Forelimb muscle (tissue), 1 donor: Measurements from ENCODE around the gene DNAH14. TPM values are rescaled to one million over a fixed set of nuclear protein-coding genes. Genes with fewer than 3 reads are reported as not detected.

Experiments
- DNase-seq: peaks from one replicate; pipeline ENCODE4 v3.0.0-alpha.2; 2013; ENCODE audit warnings: low read depth
- polyA plus RNA-seq: library from polyadenylated mRNA; unstranded; fragments of 120-200 nt; gene quantifications from one replicate; pipeline ENCODE4 v1.2.1, GENCODE V29; 2013; ENCODE audit not compliant: insufficient read length

DNAH14 gene
- polyA plus RNA-seq, 1 donor = 5.8 TPM

- no peak for DNase-seq
Measured at GRCh38 chr1:225406976-225407725, 477.7 kb downstream of the DNAH14 start.

DNA sequence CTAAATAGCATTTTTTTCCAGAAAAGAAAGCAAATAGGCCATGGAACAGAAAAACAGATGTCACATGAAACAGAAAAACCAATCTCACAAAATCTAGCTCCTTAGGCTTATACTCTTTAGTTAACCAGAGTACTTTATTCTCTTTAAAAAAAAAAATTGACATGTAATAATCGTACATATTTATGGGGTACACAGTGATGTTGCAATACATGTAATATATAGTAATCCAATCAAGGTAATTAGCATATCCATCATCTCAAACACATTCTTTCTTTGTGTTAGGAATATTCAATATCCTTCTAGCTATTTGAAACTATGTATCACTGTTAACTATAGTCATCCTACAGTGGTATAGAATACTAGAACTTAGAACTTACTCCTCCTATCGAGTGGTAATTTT is 478.3 kb downstream of the DNAH14 start:
- DNase-seq = no peak

DNA sequence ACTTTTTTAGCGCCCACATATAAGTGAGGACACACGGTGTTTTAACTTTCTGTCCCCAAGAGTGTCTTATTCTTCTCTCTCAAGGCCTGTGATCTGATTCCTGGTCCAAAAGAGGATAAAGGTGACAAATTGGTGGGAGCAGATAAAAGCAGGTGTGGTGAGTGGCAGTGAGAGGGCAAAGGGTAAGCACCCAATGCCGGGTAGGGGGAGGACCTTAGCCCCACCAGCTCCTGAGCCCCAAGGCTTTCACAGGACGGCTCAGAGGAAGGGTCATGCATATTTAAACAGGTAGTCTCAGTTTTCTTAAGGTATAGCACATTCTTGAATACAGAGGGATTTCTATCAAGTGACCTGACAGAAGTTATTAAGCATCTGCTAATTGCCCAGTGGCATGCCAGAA is 478.8 kb downstream of the DNAH14 start:
- no peak for DNase-seq

- DNase-seq = no peak
Measured at GRCh38 chr1:225409051-225409450, 479.6 kb downstream of the DNAH14 start.

DNA sequence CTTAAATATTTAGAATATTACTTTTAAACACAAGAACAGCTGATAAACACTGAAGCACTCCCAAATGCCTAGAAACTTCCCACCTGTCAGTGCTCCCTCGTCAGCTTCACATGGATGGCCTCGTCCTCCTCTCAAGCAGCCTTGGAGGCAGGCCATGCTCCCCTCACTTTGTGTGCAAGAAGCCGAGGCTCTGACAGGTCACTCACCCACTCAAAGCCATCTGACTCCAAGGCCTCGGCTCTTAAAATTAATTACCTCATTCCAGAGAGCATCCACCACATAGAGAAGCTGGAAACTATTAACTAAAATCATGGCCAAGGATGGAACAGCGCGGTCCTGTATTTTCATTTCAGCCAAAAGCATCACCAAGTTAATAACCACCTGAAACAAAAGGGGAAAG is 480.6 kb downstream of the DNAH14 start:
- no peak for DNase-seq

- DNase-seq = no peak
Measured at GRCh38 chr1:225412321-225412720, 482.8 kb downstream of the DNAH14 start.

DNA sequence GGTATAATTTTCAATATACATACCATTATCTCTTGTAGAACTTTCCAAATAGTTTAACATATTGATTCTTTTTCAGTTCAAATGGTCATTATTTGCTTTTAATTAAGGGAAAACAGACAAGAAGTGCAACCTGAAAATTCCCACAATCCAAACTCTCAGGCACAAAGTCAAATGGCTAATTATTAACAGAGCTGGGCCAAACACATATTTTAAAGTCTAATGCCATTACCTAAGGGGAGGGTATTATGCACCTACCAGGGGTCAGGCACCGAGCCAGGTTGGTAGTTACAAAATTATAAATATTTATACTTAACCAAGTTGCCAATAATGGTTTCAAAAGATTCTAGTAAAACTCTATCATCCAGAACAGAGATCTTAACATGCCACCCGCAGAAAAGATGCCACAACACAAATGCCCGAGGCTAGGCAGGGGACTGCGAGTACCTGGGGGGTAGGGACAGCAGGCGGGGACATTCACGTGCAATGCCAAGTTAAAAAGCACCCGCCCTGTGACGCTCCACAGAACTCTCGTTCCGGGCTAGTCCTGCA is 483.4 kb downstream of the DNAH14 start:
- DNase-seq = no peak

DNA sequence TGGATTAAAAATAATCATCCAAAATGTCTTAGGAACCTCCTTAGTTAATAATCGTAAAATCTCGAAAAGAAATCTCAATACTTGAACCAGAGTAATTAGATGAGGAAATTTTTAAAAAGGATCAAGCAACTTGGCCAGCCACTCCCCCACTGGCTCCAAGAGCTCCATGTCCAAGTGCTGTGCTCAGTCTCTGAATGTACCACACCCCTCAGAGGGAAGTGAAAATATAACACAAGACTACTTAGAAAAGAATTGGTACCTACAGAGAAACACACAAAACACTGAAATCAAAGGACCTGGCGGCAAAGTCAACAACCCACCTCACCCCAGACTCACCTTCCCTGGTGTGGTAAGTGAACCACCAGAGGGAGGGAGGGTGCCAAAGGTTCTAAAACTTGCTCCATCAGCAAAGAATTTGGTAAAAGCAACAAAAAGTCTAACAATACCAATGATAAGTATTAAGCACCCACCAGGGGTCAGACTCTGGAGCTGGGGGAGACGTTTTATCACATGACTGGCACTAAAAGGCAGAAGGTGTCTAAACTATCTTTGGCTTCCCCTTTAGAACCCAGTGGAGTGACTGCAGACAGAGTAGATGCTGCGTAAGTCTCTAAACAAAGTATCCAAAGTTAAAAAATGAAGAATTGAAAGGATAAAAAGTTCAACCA is 484.4 kb downstream of the DNAH14 start:
- no peak for DNase-seq

GRCh38 chr1:225415307-225415706 is 485.8 kb downstream of the DNAH14 start:
- no peak for DNase-seq

DNA sequence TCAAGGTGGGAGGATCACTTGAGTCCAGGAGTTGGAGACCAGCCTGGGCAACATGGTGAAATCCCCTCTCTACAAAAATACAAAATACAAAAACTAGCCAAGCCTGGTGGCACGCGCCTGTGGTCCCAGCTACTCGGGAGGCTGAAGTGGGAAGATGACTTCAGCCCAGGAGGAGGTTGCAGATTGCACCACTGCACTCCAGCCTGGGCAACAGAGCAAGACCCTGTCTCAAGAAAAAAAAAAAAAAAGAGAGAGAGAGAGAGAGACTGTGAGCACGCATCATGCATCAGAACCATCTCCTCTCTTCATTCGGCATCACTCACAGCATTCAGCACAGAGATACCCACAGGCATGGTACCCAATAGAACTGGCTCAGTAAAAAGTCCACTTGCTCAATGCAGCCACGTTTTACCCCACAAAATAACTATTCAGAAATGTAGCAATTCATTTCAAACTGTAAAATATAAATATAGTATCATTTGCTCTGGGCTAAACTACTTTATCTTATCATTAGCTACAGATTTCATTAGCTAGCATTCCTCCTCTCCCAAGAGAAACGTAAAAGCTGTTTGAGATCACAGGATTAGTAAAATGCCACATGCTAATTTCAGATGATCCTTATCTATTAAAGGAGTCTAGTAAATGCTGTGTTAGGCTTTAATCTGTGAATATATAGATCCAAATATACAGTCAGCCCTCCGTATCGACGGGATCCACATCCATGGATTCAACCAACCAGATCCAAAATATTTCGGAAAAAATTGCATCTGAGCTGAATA is 486.7 kb downstream of the DNAH14 start:
- no peak for DNase-seq

DNA sequence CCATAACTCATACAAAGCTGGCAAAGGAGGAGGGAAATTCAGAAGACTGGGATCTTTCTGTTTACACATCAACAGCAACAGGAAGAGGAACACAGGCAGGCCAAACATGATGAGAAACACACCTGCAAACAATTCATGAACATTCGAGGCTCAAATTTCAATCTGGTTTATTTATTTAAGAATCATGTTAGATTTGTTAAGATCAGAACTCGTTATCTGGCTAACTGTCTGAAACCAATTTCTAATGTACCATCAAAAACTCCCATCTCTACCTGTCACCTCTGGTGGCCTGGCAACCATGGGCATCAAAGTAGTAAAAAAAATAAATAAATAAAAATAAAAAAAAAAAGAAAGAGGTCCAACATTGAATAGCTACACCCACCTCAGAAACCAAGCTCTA is 488.6 kb downstream of the DNAH14 start:
- no peak for DNase-seq

DNA sequence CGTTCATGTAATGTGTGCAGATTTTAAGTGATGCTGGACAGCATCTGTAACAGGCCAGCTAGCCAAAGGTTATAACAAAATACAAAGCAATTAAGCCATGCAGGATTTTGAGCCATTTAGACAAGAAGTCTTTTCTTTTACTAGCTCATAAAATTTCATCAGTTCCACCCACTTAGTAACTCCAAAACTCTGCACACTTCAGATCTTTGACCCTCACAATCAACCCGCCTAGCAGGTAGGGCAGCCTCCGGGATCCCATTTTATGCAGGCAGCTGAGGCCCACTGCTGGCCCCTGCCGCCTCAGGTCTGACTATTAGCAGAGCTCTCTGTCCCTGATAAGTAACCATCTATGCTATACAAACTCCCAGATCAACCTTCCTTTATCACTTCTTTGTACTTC is 489.1 kb downstream of the DNAH14 start:
- DNase-seq = no peak

GRCh38 chr1:225422031-225422605 is 492.6 kb downstream of the DNAH14 start:
- no peak for DNase-seq

- no peak for DNase-seq
Measured at GRCh38 chr1:225422795-225423517, 493.5 kb downstream of the DNAH14 start.

GRCh38 chr1:225423518-225423855 is 494.0 kb downstream of the DNAH14 start:
- no peak for DNase-seq

DNA sequence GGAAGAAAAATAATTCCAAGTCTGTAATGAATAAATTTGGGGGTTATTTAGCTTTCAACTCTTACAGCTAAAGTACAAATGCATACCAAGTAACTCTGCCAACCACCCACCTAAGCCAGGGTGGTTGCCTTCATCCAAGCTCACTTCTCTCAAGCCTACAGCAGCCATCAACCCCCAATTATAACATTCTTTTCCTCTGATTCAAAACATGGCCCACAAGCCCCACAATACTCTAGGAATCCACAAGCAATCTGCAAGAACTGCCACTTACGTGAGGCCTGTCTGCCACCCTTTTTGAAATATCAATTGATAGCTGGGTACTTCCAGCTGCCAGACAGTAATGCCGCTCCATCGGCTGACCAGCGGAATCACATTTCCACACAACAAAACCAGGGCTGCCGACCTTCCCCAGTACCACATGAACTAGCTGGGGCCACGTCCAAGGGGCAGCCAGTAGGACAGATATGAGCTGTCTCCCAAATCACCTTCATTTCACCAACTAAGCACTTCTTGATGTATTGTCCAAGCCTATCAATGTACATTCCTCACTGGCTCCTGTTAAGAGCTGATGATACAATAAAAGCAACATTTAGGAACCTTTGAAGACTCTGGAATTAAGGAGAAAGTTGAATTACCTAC is 495.2 kb downstream of the DNAH14 start:
- DNase-seq = no peak

DNA sequence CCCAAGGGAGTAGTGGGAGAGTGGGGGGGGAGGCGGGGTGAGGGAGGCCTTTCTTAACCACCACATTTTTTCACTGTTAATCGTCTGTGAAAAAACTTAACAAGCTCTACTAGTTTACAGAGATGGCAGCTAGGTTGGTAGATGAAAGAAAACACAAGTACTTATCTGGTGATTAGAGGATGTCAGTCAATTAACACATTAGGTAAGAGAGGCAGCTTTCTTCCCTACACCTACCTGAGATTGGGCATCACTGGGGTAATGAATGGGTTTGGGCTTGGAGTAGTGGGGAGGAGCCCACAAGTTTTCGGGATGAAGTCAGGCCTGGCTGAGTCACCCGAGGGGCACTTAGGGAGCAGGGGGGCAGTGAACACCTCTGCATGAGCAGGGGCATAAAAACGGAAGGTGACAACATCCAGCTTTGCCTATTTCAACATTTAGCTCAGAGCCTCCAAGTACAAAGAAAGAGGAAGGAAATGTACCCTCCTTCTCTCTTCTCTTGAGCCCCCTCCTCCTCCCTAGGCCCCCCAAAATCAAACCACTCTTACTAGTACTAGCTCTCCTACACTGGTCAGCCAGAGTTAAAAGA is 495.8 kb downstream of the DNAH14 start:
- no peak for DNase-seq

- no peak for DNase-seq
Measured at GRCh38 chr1:225426395-225427234, 497.1 kb downstream of the DNAH14 start.

- DNase-seq = no peak
Measured at GRCh38 chr1:225427235-225428067, 498.0 kb downstream of the DNAH14 start, which contains the start of gene LBR. LBR (minus strand) TSS chr1:225428038; CDS start chr1:225424075, 3,963 bp downstream.
